Left lobe of liver (tissue), 1 donor: ENCODE measurements around the gene SLC10A4. TPM values are rescaled to one million over a fixed set of nuclear protein-coding genes. Genes with fewer than 3 reads are reported as not detected.

ENCODE experiments used
- total RNA-seq: library from RNA; stranded (reverse); gene quantifications from one replicate; pipeline ENCODE4 v1.2.1, GENCODE V29; 2021
- donor health status: DM: no; HTN: yes; CAD: no.

Gene SLC10A4
- total RNA-seq, 1 donor from 2014 or later: 0.15 TPM

Other genes starting within 250 kb of the SLC10A4 start
- gene TEC, start 213.5 kb upstream of the SLC10A4 start, total RNA-seq: 3.2 TPM
- gene SLAIN2, start 141.8 kb upstream of the SLC10A4 start, total RNA-seq: 32.2 TPM
- not detected for gene ZAR1, start 6.9 kb downstream of the SLC10A4 start, total RNA-seq